Esophagus muscularis mucosa (tissue), 4 donors: ENCODE results near the gene PTPRD.

Experiments used
- EP300 ChIP-seq: sonication (generic); formaldehyde crosslinking; IDR thresholded peaks from one replicate; pipeline ENCODE4 v1.6.1; 2017; ENCODE audit warnings: antibody characterized with exemption
- POLR2AphosphoS5 ChIP-seq, 2 donors: sonication (generic); formaldehyde crosslinking; IDR thresholded peaks; one replicate each; pipeline ENCODE4 v1.6.1; 2017; ENCODE audit warnings: antibody characterized with exemption in 2 of 2
- TF ChIP-seq, protein P1 (sequence below), 3 experiments: fragments of 200-600 bp in 2 of 3; fragments of 450-650 bp in 1 of 3; sonication (generic) in 2 of 3; IDR thresholded peaks; one replicate each; pipeline ENCODE4 v1.5.1; 2017 to 2019; ENCODE audit warnings: antibody characterized with exemption in 3 of 3, mild to moderate bottlenecking in 2 of 3, moderate library complexity in 1 of 3

DNA sequence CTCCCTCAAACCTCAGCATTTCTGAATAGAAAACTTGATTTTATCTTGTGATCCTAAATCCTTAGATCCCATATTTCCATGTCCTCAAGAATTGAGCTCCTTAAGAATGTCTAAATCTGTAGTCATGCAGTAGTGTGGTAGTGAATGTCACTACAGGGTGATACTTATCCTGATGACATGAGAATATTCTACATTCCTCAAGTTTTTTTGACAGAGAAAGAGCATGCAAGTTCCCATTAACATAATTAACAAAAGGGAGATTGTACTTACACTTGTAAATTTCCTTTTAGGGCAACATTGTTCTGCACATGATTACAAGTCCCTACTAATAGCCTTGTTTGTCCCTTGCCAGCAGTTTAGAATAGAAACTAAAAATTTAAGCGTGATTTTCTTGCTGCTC lies 352.3 kb downstream of the PTPRD start:
- TF ChIP-seq EP300 = no peak
- TF ChIP-seq, protein P1, sequence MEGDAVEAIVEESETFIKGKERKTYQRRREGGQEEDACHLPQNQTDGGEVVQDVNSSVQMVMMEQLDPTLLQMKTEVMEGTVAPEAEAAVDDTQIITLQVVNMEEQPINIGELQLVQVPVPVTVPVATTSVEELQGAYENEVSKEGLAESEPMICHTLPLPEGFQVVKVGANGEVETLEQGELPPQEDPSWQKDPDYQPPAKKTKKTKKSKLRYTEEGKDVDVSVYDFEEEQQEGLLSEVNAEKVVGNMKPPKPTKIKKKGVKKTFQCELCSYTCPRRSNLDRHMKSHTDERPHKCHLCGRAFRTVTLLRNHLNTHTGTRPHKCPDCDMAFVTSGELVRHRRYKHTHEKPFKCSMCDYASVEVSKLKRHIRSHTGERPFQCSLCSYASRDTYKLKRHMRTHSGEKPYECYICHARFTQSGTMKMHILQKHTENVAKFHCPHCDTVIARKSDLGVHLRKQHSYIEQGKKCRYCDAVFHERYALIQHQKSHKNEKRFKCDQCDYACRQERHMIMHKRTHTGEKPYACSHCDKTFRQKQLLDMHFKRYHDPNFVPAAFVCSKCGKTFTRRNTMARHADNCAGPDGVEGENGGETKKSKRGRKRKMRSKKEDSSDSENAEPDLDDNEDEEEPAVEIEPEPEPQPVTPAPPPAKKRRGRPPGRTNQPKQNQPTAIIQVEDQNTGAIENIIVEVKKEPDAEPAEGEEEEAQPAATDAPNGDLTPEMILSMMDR (IDR thresholded peaks at IDR 0.05) = no peak
- TF ChIP-seq POLR2AphosphoS5 (IDR thresholded peaks at IDR 0.05) = no peak
